Measurements from ENCODE around the gene CHTOP. TPM values are rescaled to one million over a fixed set of nuclear protein-coding genes. Genes with fewer than 3 reads are reported as not detected.

Gene CHTOP
- total RNA-seq, 1 experiment from 2014 or later = 37.1 TPM

DNA sequence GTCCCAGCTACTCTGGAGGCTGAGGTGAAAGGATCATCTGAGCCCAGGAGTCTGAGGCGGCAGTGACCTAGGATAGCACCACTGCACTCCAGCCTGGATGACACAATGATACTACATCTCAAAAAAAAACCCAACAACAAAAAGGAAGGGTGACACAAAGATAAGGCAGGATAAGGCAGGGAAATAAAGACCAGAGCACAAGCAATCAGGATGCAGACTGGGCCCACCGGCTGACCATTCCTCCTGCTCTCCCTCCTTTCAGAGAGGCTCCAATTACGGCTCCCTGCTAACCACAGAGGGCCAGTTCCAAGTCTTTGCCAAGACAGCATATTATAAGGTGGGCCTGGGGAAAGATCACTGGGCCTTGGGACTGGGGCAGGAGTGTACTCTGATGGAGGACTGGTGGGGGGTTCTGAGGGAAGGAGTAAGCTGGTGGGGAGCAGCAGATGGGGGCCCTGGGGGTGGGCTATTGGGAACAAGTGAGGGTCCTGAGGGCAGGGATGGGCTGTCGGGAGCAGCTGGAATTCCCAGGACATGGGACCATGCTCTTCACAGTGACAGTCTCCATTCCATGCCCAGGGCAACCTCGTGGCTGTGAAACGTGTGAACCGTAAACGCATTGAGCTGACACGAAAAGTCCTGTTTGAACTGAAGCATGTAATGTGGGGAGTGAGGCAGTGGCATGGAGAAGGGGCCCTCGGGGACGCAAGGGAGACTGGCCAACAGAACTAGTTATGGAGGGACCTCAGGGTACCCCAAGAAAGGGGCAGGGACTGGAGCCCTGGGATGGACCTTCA lies 51.9 kb downstream of the CHTOP start:
- DNase-seq (ENCODE audit: low read depth) = no peak

DNA sequence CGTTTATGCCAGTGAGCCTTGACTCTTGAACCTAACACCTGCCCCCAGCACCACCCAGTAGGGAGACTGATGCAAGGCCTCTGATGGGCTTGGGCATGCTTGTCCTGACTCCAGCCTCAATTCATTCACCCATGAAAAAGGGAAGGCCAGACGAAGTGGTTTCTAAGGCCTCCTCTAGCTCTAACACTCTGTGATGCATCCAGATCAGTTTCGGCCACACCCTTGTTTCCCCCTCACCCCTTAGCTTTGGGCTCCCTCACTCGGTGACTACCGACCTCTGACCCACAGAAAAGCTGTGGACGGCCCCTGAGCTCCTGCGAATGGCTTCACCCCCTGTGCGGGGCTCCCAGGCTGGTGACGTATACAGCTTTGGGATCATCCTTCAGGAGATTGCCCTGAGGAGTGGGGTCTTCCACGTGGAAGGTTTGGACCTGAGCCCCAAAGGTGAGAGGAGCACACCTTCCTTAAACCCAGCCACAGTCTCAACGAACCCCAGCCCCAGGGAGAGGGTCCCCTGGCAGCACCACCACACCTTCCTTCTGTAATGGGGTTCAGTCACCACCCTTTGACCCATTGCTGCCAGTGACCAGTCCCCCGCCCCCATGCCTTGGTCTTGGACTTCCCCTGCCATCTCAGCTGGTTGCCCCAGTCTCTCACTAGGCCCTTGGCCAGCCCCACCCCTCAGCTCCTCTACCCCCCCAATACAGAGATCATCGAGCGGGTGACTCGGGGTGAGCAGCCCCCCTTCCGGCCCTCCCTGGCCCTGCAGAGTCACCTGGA lies 53.7 kb downstream of the CHTOP start:
- DNase-seq (ENCODE audit: low read depth) = no peak

DNA sequence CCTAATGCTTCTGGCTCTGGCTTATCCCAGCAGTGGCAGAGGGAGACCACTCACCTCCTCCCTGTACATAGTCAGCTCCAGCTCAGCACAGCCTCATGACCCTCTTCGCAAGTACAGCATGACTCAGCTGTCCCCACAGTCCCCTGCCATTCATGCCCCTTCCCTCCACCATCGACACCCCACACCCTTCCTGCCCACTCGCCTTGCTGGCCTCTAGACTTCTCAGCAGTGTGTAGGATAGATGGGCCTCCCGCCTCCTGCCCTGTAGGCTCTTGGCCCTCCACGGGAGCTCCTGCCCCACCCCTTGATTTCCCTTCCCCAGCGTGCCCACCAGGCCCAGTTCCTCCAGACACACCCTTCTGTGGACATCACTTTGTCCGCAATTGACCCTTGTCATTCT lies 54.4 kb downstream of the CHTOP start:
- no peak for DNase-seq (ENCODE audit: low read depth)

DNA sequence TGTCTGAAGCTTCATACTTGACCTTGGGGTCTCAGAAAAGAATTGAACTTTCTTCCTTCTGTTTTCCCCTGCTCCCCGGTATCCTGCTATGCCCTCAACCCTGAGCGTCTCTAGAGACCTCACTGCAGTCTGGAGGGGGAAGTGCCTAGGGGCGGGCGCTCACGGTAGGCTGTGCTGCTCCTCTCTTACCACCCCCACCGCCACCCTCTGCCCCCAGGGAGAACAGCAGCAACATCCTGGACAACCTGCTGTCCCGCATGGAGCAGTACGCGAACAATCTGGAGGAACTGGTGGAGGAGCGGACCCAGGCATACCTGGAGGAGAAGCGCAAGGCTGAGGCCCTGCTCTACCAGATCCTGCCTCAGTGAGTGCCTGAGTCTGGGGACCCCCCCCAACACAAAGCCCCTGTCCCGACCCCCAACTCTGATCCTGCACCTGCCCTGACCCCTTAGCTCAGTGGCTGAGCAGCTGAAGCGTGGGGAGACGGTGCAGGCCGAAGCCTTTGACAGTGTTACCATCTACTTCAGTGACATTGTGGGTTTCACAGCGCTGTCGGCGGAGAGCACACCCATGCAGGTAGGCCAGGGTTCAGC lies 55.0 kb downstream of the CHTOP start:
- no peak for DNase-seq (ENCODE audit: low read depth)

DNA sequence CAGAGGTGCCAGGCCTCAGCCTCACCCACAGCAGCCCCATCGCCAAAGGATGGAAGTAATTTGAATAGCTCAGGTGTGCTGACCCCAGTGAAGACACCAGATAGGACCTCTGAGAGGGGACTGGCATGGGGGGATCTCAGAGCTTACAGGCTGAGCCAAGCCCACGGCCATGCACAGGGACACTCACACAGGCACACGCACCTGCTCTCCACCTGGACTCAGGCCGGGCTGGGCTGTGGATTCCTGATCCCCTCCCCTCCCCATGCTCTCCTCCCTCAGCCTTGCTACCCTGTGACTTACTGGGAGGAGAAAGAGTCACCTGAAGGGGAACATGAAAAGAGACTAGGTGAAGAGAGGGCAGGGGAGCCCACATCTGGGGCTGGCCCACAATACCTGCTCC lies 59.6 kb downstream of the CHTOP start:
- no peak for DNase-seq (ENCODE audit: low read depth)

Other genes starting within 250 kb of the CHTOP start
- 0.15 TPM in 1 of 2 replicates, not detected in the other for gene S100A8, start 243.0 kb upstream of the CHTOP start, total RNA-seq (2014; rRNA removed; shearing (Covaris generic))
- not detected in 2 replicates for gene S100A7A, start 217.5 kb upstream of the CHTOP start, total RNA-seq (2014; rRNA removed; shearing (Covaris generic))
- gene S100A7, start 173.4 kb upstream of the CHTOP start, total RNA-seq (2014; rRNA removed; shearing (Covaris generic)) = not detected in 2 replicates
- 526 and 547 TPM in 2 replicates for gene S100A6, start 98.1 kb upstream of the CHTOP start, total RNA-seq (2014; rRNA removed; shearing (Covaris generic))
- gene S100A5, start 93.1 kb upstream of the CHTOP start, total RNA-seq (2014; rRNA removed; shearing (Covaris generic)) = not detected in 2 replicates
- 2.9 and 12.3 TPM in 2 replicates for gene S100A4, start 88.3 kb upstream of the CHTOP start, total RNA-seq (2014; rRNA removed; shearing (Covaris generic))
- gene S100A3, start 84.8 kb upstream of the CHTOP start, total RNA-seq (2014; rRNA removed; shearing (Covaris generic)) = 5.2 and 5.8 TPM in 2 replicates
- gene S100A2, start 68.2 kb upstream of the CHTOP start, total RNA-seq (2014; rRNA removed; shearing (Covaris generic)) = 14.4 and 19.6 TPM in 2 replicates
- gene S100A16, start 20.9 kb upstream of the CHTOP start, total RNA-seq (2014; rRNA removed; shearing (Covaris generic)) = 138 and 163 TPM in 2 replicates
- gene S100A14, start 17.7 kb upstream of the CHTOP start, total RNA-seq (2014; rRNA removed; shearing (Covaris generic)) = not detected in 2 replicates
- 206 and 207 TPM in 2 replicates for gene S100A13, start 6.6 kb upstream of the CHTOP start, total RNA-seq (2014; rRNA removed; shearing (Covaris generic))
- gene S100A1, start 5.6 kb upstream of the CHTOP start, total RNA-seq (2014; rRNA removed; shearing (Covaris generic)) = 0.42 TPM in 1 of 2 replicates, not detected in the other
- 72.6 and 90.2 TPM in 2 replicates for gene SNAPIN, start 24.6 kb downstream of the CHTOP start, total RNA-seq (2014; rRNA removed; shearing (Covaris generic))
- 278 and 330 TPM in 2 replicates for gene ILF2, start 36.9 kb downstream of the CHTOP start, total RNA-seq (2014; rRNA removed; shearing (Covaris generic))
- gene NPR1, start 44.6 kb downstream of the CHTOP start, total RNA-seq (2014; rRNA removed; shearing (Covaris generic)) = not detected in 2 replicates
- gene INTS3, start 94.0 kb downstream of the CHTOP start, total RNA-seq (2014; rRNA removed; shearing (Covaris generic)) = 21.4 and 37.0 TPM in 2 replicates
- gene SLC27A3, start 141.3 kb downstream of the CHTOP start, total RNA-seq (2014; rRNA removed; shearing (Covaris generic)) = 1.2 and 3.7 TPM in 2 replicates